Measurements from ENCODE around the gene PSME2.

GRCh38 chr14:24123424-24124417 is 22.7 kb downstream of the PSME2 start:
- TF ChIP-seq ATF2 (CRISPR knock-in tag; IDR thresholded peaks at IDR 0.05) (no peak), ATF7 (IDR thresholded peaks at IDR 0.05) (no peak), ATF7 (CRISPR knock-in tag; IDR thresholded peaks at IDR 0.05) (no peak), MAZ (IDR thresholded peaks at IDR 0.05; ENCODE audit: borderline replicate concordance, low read depth, low read length) (no peak), MAZ (CRISPR knock-in tag; IDR thresholded peaks at IDR 0.05; ENCODE audit: low read depth) (no peak), CTCF (CRISPR knock-in tag; IDR thresholded peaks at IDR 0.05) (no peak)
